HG03432 (cell line): ENCODE results near the gene MAB21L2.

Experiments
- ATAC-seq: cut with Tn5 transposase; IDR thresholded peaks from one replicate; pipeline ENCODE4 v1.9.1; 2021; ENCODE audit warnings: mild to moderate bottlenecking, moderate library complexity; ENCODE audit not compliant: unreplicated experiment

MAB21L2 gene

DNA sequence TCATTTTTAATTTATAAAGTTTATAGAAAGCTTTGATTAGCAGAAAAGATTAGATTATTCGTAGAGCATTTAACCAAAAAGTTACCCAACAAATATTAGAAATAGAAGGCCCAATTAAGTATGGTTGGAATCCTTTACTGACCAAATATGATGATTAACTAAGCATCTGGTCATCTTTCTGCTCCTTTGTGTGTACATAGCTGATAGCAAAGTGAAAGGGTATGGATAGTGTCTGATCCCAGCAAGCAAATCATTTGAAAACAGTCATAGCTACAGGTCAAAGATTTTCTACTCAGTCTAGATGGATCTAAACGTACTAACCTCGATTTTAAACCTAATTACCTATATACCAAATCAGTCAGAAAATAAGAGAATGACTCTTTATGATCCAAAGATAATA lies 7.3 kb upstream of the MAB21L2 start:
- ATAC-seq = no peak

DNA sequence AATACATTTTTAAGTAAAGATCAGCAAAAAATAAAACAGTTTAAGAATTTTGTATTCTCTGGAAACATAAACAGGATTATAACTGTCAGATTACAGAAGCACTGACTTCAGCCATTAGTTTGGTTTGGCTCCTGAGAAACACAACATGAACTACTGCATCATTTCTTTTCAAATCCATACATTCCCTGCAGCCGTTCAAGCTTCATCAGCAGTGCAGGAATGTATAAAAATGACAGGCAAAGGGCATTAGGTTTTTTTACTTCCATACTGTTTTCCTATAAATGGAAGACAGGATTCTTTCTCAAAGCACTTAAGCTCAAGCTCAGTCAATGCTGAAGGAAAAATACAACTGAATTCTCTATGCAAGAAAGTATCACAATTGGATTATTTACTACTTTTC lies 4.2 kb upstream of the MAB21L2 start:
- no peak for ATAC-seq

DNA sequence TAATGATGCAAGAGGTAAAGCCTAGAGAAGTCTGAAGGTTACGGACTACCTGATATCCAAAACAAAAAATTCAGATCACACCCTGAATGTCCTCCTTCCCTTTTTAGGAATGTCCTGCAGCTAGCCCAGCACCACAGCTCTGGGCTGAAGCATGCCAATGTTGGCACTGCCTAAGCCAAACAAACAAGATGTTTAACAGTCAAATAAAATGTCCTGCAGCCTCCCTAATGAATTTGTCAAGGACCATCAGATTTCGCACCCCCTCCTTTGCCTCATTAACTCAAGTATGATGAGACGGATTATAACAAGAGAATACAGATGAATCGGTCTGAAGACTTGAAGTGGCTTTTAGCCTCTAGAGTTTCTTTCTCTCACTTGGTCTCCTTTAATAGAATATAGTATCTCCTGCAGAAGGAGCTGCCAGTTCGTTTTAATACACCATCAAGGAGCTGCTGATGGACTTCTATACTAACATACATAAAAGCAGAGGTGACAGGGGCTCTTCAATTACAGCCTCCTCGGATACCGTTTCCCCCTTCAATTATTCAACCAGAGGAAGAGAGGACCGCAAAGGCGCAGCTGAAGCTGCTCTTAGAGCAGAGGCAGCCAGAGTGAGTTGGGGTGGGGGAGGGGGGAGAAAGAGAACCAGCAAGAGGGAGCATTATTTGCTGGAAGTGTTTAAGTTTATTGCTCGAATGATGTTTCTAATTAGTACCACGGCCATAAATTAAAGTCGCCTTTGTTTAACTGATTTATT lies 3.0 kb upstream of the MAB21L2 start:
- no peak for ATAC-seq

DNA sequence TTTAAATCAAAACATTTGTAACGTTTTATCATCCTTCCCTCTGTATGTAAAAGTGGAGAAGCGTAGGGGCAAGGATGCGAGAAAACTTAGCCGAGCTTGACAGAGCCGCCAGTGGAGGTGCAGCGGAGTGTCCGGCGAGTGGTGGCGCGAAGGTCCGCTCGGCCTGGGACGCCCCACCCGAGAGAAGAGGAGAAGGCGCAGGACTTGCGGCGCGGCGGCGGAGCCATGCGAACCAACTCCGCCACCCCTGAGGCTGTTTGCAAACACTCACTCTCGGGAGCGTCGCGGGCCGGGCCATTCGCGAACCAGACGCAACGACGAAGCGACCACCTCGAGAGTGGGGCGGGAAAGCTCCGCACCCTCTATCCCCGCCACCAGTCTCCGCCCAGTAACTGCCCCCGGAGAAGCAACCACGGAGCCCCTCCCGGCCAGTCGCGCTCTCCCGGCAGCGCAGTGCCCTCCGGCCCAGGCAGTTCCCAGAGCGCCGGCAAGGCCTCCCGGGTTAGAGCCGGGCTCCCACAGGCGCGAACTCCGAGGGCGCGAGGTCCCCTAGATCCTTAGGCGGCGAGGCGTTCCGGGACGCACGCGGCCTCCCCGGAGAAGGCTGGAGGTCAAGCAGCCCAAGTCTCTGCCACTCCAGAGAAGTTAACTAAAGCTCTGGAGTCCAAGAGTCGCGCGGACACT lies 2.3 kb upstream of the MAB21L2 start:
- ATAC-seq = no peak

DNA sequence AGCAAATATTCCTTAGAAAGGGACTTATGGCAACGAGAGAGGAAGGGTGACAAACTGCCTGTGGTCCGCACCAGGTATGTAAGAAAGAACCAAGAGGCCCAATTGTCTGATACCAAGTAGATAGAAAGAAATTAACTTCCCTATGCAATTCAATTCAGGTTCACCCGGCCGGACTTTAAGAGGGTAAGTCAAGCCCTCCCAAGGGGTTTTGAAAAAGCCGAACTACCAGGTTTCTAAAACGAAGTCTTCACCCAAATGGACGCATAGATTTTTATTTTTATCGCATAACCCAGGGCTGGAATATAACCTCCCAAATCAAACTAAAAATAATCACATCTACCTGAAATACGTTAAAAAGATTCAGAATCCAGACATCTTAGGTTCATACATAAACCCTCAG lies 1.6 kb upstream of the MAB21L2 start:
- ATAC-seq = no peak

DNA sequence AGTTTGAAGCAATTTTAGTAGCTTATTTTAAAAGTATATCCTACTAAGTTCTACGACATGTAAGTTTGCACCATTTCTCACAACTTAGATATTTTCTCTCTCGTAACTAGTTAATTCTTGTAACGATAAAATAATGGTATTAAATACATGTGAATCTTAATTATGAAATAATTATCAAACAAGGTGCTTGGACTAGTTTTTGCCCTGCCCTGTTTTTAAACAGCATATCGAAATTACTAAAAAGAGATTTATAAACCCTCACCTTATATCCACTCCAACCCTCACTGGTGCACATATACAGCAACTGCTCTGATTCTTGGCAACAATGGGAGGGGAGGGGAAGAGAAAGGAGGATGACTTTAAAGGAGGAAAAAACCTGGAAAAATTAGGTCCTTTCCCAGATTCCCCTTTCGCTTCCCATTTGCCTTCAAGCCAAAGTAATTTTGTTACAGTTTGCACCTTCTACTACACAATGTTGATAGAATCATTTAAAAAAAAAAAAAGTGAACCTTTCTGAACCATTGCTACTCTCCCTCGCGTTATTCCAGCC lies 820 bp upstream of the MAB21L2 start:
- no peak for ATAC-seq

DNA sequence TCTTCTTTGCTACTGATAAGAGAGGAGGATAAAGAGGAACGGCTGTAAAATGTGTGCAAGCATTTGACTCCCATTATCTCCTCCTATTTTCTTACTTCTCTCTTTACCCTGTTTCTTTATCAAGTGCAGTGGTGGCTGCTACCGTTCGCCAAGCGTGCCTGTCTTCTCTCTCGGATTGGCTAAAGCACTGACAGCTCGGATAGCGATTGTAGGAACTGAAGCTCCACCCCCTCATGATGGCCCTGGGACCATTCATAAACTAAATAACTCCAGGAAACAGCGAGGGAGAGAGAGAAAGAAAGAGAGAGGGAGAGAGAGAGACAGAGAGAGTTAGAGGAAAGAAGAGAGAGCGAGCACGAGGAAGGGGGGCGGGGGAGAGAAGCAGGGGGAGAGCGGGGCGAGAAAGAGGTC lies 305 bp upstream of the MAB21L2 start:
- no peak for ATAC-seq

DNA sequence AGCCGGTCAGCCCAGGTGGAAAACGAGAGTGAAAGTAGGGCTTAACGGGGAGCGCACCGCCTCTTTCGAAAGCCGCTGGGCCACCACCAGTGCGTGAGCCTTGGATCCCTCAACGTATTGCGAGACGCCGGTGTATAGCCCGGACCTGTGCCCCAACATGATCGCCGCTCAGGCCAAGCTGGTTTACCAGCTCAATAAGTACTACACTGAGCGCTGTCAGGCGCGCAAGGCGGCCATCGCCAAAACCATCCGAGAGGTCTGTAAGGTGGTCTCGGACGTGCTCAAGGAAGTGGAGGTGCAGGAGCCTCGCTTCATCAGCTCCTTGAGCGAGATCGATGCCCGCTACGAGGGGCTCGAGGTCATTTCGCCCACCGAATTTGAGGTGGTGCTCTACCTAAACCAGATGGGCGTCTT lies 929 bp downstream of the MAB21L2 start:
- ATAC-seq = no peak

DNA sequence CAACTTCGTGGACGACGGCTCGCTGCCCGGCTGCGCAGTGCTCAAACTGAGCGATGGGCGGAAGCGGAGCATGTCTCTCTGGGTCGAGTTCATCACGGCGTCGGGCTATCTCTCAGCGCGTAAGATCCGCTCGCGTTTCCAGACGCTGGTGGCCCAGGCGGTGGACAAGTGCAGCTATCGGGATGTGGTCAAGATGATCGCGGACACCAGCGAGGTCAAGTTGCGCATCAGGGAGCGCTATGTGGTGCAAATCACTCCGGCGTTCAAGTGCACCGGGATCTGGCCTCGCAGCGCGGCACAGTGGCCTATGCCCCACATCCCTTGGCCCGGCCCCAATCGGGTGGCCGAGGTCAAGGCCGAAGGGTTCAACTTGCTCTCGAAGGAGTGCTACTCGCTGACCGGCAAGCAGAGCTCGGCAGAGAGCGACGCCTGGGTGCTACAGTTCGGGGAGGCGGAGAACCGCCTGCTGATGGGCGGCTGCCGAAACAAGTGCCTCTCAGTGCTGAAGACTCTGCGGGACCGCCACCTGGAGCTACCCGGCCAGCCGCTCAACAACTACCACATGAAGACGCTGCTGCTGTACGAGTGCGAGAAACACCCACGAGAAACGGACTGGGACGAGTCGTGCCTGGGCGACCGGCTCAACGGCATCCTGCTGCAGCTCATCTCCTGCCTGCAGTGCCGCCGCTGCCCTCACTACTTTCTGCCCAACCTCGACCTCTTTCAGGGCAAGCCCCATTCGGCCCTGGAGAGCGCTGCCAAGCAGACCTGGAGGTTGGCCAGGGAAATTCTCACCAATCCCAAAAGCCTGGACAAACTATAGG lies 1.5 kb downstream of the MAB21L2 start:
- ATAC-seq = no peak

DNA sequence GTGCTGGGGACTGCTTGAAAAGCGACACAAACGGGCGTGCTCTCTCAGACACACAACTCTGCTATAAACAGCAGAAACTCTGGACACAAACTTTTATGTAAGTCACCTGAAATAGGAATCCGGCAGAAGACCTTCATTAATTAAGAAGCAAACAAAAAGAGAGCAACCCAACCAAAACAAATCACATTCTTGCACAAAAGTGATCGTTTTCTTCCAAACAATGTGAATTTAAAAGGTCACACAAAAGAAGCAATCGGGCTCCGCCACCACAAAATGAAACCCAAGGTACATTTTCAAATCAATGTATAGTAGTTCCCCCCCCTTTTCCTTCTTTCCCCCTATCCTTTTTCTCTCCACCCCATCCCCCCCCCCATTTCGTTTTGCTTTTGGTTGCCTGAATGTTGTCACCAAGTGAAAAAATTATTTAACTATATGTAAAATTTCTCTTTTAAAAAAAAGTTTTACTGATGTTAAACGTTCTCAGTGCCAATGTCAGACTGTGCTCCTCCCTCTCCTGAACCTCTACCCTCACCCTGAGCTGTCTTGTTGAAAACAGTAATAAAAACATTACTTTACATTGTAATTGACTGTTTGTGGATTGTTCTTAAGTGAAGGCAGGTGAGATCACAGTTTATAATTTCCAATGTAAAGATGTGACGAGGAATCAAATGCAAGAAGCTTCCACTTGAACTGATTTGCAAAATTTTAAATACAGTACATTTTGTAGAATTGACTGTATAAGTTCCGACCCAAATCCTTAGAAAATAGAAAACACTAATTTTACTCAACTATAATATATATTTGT lies 2.4 kb downstream of the MAB21L2 start:
- ATAC-seq = no peak

DNA sequence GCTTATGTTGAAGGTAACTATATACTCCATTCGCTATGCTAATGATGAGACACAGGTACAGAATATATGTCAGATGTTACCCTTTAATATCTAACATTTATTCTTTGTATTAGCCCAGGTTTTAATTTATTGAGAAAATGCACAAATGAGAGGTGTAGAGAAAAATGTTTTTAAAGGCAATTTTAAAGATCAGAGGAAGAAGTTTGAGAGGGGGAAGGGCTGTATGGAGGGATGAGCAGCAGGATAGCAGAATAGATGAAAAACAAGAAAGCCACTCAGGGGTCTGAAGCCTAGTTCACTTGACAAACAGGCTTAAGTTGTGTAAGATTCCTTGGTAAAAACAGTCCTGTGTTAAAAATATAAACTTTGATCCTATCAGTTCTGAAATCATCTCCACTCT lies 3.7 kb downstream of the MAB21L2 start:
- no peak for ATAC-seq

DNA sequence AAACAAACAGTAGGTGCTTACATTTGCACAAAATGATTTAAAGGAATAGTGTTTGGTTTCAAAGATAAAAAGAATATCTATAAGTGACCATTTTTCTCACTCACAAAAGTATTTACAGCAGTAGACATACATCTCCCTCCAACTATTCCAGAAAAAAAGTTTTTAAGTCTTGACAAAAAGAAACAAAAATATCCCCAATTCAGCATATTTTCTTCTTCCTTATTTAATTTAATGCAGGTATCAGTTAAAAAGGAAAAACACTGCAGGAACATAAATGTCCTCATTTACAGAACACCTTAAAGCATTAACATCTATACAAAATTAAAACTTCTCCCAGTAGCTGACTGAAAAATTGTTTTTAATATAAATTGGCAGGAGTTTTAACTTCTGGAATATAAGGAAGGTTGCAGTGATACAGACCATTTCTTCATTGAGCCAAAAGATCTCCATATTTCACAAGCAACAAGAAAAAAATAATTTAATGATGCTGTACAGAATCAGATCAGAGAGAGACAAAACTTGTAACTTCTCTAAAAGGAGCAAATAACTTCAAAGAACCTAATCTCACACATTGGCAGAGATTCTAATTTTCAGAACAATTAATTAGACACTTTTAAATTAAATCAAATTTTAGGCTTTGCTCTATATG lies 4.3 kb downstream of the MAB21L2 start:
- ATAC-seq = no peak

DNA sequence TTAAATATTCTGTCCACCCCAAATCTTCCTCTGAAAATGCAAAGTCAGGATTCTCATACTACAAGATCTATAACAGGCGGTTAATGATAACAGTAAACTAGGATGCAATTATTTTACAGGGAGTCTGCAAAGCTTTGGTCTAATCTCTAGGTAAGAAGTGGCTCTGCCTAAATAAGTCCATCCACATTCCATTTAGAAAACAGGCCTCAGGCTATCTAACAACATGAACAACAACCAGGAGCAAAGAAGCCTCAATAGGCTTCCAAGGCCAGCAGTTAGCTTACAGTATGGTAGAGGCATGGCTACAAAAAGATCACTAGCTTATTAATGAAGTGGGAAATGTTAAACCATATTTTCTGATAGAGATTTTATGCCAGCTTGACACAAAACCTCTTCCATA lies 6.4 kb downstream of the MAB21L2 start:
- ATAC-seq = no peak

DNA sequence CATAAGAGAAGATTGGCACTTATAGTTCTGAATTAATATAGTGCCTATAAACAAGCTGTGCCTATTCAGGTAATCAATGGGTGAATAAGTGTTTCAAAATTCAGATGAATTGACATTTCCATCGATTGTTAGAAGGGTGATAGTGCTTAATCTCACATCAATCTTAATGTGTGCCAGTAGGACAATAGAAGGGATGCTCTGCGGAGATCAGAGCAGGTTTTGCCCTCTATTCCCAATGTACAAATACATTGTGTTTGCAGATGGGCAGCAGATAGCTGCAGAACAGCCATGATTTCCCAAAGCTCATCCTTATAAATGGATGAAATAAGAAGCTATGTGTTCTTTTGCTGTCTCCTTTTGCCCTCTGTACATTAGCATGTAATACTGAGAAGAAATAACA lies 7.2 kb downstream of the MAB21L2 start:
- no peak for ATAC-seq

DNA sequence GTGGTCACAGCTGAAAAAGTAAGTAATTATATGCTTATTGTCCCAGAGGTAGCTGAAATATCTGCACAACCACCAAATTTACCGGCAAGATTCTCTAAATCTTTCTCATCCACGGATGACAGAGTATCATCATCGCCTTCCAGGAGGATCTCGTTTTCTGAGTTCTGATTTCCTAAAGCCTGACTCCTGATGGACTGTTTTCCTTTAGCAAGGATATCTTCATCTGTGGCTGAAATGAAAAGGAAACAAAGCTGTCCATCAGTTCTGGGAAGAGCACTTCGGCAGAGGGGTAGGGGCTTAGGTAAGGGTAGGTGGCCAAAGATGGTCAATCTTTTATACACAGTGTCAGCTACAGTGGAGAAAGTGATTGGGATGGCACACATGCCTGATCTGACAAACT lies 8.7 kb downstream of the MAB21L2 start:
- no peak for ATAC-seq

DNA sequence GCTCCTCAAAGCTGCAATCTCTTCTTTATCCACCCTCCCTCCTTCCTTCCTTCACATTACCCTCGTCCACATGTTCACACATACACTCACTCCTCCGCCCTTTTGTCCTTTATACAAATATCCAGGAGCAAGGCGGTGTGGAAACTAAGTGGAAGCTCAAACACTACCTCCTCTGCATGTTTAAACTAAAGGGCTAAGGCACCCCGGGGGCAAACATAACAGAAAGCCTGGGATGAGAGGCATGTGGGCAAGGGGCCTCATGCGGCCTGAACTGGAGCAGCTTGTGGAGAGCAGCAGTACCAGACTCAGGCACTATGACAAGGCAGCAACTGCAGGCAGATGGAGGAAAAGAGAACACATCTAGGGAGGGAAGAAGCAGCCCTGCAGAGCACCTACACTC lies 9.5 kb downstream of the MAB21L2 start:
- no peak for ATAC-seq

DNA sequence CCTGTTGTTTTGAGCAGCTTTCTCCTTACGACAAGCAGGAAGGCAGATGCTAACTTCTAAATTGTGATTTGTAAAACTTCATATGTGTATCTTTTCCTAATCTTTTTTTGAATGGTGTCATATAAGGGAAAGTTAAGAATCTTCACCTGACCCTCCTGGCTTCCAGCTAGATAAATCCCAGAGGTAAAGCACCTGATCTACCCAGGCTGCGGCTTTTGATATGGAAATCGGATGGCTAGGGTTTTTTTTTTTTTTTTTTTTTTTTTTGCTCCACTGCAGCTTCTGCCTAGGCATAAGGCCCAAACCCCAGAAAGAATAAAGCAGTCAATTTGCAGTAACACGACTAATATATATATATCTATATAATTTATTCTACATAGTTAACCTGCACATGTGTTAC lies 10.0 kb downstream of the MAB21L2 start:
- ATAC-seq = no peak

DNA sequence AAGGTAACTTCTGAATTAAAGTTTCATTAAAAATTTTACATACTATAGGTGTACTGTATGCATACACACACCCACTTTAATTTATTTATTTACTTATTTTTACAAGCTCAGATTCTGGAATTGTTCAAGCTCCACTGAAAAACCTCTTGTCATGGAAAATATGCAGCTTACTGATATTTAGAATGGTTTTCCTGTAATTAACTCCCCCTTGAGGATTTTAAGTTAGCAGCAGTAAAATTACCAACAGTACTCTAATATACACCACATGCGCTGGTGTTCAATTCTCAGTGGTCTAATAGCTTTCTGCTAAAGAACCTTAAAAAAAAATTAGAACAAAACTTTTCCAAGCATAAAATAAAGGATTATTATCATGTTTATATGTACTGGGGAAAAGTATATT lies 12.0 kb downstream of the MAB21L2 start:
- ATAC-seq = no peak

DNA sequence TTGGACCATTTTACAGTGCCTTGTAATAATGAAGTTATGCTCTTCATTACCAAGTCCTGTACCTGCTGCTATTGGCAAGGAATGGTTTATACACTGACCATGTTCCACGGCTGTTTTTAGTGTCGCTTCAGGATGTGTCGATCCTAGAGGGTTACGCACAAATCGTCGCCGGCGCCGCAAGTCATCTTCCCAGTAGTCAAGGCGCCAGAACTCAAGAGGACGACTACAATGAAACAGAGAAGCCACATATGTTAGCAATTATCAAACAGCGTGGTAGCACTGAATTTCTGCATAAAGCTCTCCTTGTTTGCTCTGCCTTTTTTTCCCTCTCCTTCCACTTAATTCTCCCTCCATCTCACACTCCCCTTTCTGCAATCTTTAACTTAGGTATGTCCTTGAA lies 17.0 kb downstream of the MAB21L2 start:
- ATAC-seq = no peak

DNA sequence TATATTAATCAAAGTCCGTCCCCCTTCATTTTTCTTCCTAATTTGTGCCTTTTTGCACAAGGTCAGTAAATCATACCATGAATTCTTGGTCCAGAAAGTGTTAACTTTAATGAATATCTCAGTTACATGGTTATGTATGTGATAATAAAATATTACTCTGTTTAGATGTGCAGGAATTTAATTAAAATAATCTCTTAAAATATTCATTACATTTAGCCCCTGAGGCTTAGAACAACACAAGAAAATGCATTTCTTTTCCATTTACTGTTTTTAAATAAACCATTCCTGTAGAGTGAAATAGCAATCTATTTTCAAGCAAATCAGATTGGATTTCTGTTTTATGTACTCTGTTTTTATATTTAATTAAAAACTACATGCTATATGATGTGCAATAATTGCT lies 17.6 kb downstream of the MAB21L2 start:
- ATAC-seq = no peak
